Loucy (cell line): Measurements from ENCODE around the gene GPR153.

Experiments
- H2AFZ ChIP-seq: fragments of 200-600 bp; sonication (generic); 2 replicates; pipeline ENCODE4 v1.6.0; 2016; ENCODE audit warnings: antibody characterized with exemption, mild to moderate bottlenecking, low read length, moderate library complexity
- H3F3A ChIP-seq: fragments of 200-600 bp; 2 replicates; pipeline ENCODE4 v1.6.0; 2016; ENCODE audit warnings: antibody characterized with exemption, low read depth, mild to moderate bottlenecking
- H3K27me3 ChIP-seq: fragments of 200-600 bp; sonication (generic); 2 replicates; pipeline ENCODE4 v1.6.1; 2014; ENCODE audit warnings: low read length, mild to moderate bottlenecking; ENCODE audit not compliant: insufficient read depth, poor library complexity, severe bottlenecking
- H3K36me3 ChIP-seq: fragments of 200-600 bp; sonication (generic); 2 replicates; pipeline ENCODE4 v1.6.1; 2016; ENCODE audit warnings: low read length; ENCODE audit not compliant: insufficient read depth
- H3K4me1 ChIP-seq: fragments of 200-600 bp; sonication (generic); 2 replicates; pipeline ENCODE4 v1.5.1; 2014; ENCODE audit warnings: low read length, mild to moderate bottlenecking; ENCODE audit not compliant: insufficient read depth, poor library complexity, severe bottlenecking
- H3K4me2 ChIP-seq: fragments of 200-600 bp; sonication (generic); 2 replicates; pipeline ENCODE4 v1.6.0; 2014; ENCODE audit warnings: antibody characterized with exemption, low read length, low read depth, mild to moderate bottlenecking; ENCODE audit not compliant: poor library complexity, severe bottlenecking
- H3K4me3 ChIP-seq: fragments of 200-600 bp; sonication (generic); 2 replicates; pipeline ENCODE4 v1.5.1; 2014; ENCODE audit warnings: low read length, mild to moderate bottlenecking, mixed read lengths; ENCODE audit not compliant: poor library complexity, severe bottlenecking
- H3K79me2 ChIP-seq: fragments of 200-600 bp; sonication (generic); 2 replicates; pipeline ENCODE4 v1.6.1; 2014; ENCODE audit warnings: low read length; ENCODE audit not compliant: insufficient read depth
- H3K9ac ChIP-seq: fragments of 200-600 bp; sonication (generic); 2 replicates; pipeline ENCODE4 v1.6.0; 2014; ENCODE audit warnings: mild to moderate bottlenecking, low read depth, low read length, moderate library complexity; ENCODE audit not compliant: poor library complexity, severe bottlenecking
- H3K9me2 ChIP-seq: fragments of 200-600 bp; sonication (generic); replicated peaks from 2 replicates; pipeline ENCODE4 v1.6.1; 2016; ENCODE audit warnings: low read depth, low read length, mixed read lengths
- H3K9me3 ChIP-seq: fragments of 200-600 bp; sonication (generic); 2 replicates; pipeline ENCODE4 v1.6.1; 2014; ENCODE audit warnings: mild to moderate bottlenecking, antibody characterized with exemption, low read length, low read depth; ENCODE audit not compliant: insufficient read depth
- H4K20me1 ChIP-seq: fragments of 200-600 bp; sonication (generic); 2 replicates; pipeline ENCODE4 v1.6.0; 2014; ENCODE audit warnings: antibody characterized with exemption, low read length, mild to moderate bottlenecking; ENCODE audit not compliant: insufficient read depth, poor library complexity, severe bottlenecking
- CTCF ChIP-seq: fragments of 200-600 bp; sonication (generic); conservative IDR thresholded peaks from 2 replicates; pipeline ENCODE4 v1.5.1; 2014; ENCODE audit warnings: mild to moderate bottlenecking, antibody characterized with exemption, low read length
- EZH2phosphoT487 ChIP-seq: fragments of 200-600 bp; IDR thresholded peaks from 2 replicates; pipeline ENCODE4 v1.6.1; 2018; ENCODE audit warnings: antibody characterized with exemption, mild to moderate bottlenecking, moderate library complexity, borderline replicate concordance

The GPR153 gene

GRCh38 chr1:6252374-6252710 lies 8.6 kb downstream of the GPR153 start:
- Histone ChIP-seq H3K79me2 (no peaks in the 10 kb centered on the region), H3K27me3 (no peaks in the 10 kb centered on the region), H3F3A (no peaks in the 10 kb centered on the region), H3K4me1 (no peaks in the 10 kb centered on the region), H3K9ac (no peak overlapping the region), H3K9me2 (no peaks in the 10 kb centered on the region), H3K4me2 (no peak overlapping the region), H4K20me1 (no peaks in the 10 kb centered on the region), H2AFZ (no peak overlapping the region), H3K36me3 (no peaks in the 10 kb centered on the region), H3K9me3 (no peaks in the 10 kb centered on the region), H3K4me3 (no peak overlapping the region)
- no peak for TF ChIP-seq CTCF
- no peak for TF ChIP-seq EZH2phosphoT487

GRCh38 chr1:6251681-6252373 lies 9.1 kb downstream of the GPR153 start:
- Histone ChIP-seq H3K4me1 (no peaks in the 10 kb centered on the region), H3K9me2 (no peaks in the 10 kb centered on the region), H3K36me3 (no peaks in the 10 kb centered on the region), H3K4me3 (no peak overlapping the region), H2AFZ (no peak overlapping the region), H3K9ac (no peak overlapping the region), H3K4me2 (no peak overlapping the region), H3K79me2 (no peaks in the 10 kb centered on the region), H3F3A (no peaks in the 10 kb centered on the region), H3K9me3 (no peaks in the 10 kb centered on the region), H3K27me3 (no peaks in the 10 kb centered on the region), H4K20me1 (no peaks in the 10 kb centered on the region)
- no peak for TF ChIP-seq CTCF
- no peak for TF ChIP-seq EZH2phosphoT487

- TF ChIP-seq EZH2phosphoT487 (no peak), CTCF (no peak)
These were observed 9.7 kb downstream of the GPR153 start for GRCh38 chr1:6251233-6251632.

More at GRCh38 chr1:6251233-6251632, 9.7 kb downstream of the GPR153 start:
- Histone ChIP-seq H3K79me2 (no peaks in the 10 kb centered on the region), H2AFZ (no peak overlapping the region), H3K9me3 (no peaks in the 10 kb centered on the region), H3K4me3 (no peak overlapping the region), H3K27me3 (no peaks in the 10 kb centered on the region), H3K4me1 (no peaks in the 10 kb centered on the region), H4K20me1 (no peaks in the 10 kb centered on the region), H3K9me2 (no peaks in the 10 kb centered on the region), H3K36me3 (no peaks in the 10 kb centered on the region), H3K4me2 (no peak overlapping the region), H3K9ac (no peak overlapping the region), H3F3A (no peaks in the 10 kb centered on the region)
